HG02588 (cell line): ENCODE data around the gene MAPK8IP2.
"Not testable (repeated sequence)": the region's sequence is repeated elsewhere in the genome, so short reads cannot be mapped to it uniquely, and the experiment has no call there.

ENCODE experiments used
- ATAC-seq: cut with Tn5 transposase; IDR thresholded peaks from one replicate; pipeline ENCODE4 v1.9.1; 2021; ENCODE audit warnings: mild to moderate bottlenecking, moderate library complexity; ENCODE audit not compliant: unreplicated experiment

The MAPK8IP2 gene

DNA sequence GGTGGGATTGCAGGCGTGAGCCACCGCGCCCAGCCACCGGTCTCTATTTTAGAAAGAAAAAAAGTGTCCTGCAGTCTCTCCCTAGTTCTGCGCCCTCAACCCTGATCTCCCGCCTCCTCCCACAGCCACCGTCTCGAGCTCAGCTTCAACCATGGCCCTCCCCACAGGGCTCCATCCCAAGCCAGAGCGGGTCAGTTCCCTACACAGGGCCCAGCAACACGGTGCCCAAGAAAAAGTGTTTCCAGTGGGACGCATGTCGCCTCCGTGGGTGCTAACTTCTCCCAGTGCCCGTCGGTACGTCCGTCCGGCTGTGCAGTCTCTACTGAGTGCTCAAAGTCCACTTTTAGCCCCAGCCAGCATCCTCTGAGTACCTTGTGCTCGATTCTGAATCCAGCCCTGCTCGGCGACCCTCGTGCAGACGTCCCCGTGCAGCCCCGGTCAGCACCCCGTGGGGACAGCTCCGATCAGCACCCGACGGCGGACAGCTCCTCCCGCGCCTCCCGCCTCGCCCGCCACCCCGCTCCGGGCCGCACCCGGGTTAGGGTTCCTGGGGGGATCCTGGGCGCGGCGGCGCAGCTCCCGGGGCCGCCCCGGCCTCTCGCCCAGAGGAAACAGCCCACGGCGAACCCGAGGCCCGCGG lies 657 bp upstream of the MAPK8IP2 start:
- ATAC-seq, result no peak

- ATAC-seq, result no peak
Measured at GRCh38 chr22:50600967-50601668, 525 bp downstream of the MAPK8IP2 start.

DNA sequence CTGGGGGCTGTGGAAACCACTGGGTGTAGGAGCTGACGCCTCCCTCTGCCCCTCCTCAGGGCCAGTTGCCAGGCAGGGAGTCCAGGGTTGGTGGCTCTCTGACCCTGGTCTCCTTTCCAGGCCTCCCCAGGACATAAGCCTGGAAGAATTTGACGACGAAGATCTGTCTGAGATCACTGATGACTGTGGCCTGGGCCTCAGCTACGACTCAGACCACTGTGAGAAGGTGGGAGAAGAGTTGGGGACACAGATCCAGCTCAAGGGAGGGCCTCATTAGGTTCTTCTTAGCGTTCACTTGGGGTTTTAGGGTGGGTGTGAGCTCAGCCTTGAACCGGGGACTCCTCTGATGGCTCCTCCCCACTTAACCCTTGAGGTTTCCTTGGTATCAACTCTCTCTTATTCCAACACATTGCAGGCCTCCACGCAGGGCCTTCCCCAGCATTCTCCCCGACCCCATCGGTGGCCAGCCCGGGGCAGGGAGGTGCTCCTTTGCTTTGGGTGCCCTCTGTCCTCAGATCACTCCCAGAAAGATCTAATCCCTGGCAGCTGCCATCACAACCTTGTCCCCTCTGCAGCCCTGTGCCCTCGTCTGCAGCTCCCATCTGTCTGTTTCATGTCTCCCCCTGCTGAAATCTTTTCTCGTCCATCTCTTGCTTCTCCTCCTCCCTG lies 1.2 kb downstream of the MAPK8IP2 start:
- ATAC-seq, result no peak

GRCh38 chr22:50602338-50602700 lies 1.7 kb downstream of the MAPK8IP2 start:
- no peak for ATAC-seq

DNA sequence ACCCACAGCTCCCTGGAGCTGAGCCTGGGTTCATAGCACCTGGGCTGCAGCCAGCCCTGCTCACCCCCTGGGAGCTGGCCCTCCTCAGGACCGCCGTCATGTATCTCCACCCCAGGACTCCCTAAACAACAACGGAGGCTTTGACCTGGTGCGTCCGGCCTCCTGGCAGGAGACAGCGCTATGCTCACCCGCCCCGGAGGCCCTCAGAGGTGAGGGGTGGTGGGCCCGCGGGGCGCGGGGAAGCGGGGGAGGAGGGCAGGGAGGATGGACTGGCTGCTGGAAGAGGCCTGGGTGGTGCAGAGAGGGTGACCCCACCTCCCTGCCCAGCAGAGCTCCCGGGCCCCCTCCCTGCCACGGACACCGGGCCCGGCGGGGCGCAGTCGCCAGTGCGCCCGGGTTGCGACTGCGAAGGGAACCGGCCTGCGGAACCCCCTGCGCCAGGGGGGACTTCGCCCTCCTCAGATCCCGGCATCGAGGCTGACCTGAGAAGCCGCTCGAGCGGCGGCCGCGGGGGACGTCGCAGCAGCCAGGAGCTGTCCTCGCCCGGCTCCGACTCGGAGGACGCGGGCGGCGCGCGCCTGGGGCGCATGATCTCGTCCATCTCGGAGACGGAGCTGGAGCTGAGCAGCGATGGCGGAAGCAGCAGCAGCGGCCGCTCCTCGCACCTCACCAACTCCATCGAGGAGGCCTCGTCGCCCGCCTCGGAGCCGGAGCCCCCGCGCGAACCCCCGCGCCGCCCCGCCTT lies 3.1 kb downstream of the MAPK8IP2 start:
- no peak for ATAC-seq

DNA sequence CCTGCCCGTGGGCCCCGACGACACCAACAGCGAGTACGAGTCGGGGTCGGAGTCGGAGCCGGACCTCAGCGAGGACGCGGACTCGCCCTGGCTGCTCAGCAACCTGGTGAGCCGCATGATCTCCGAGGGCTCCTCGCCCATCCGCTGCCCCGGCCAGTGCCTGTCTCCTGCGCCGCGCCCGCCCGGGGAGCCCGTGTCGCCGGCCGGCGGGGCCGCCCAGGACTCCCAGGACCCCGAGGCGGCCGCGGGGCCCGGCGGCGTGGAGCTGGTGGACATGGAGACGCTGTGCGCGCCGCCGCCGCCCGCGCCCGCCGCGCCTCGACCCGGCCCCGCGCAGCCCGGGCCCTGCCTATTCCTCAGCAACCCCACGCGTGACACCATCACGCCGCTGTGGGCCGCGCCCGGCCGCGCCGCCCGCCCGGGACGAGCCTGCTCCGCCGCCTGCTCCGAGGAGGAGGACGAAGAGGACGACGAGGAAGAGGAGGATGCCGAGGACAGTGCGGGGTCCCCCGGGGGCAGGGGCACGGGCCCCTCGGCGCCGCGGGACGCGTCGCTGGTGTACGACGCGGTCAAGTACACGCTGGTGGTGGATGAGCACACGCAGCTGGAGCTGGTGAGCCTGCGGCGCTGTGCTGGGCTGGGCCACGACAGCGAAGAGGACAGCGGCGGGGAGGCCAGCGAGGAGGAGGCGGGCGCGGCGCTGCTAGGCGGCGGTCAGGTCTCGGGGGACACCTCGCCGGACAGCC lies 3.8 kb downstream of the MAPK8IP2 start:
- ATAC-seq, result no peak

DNA sequence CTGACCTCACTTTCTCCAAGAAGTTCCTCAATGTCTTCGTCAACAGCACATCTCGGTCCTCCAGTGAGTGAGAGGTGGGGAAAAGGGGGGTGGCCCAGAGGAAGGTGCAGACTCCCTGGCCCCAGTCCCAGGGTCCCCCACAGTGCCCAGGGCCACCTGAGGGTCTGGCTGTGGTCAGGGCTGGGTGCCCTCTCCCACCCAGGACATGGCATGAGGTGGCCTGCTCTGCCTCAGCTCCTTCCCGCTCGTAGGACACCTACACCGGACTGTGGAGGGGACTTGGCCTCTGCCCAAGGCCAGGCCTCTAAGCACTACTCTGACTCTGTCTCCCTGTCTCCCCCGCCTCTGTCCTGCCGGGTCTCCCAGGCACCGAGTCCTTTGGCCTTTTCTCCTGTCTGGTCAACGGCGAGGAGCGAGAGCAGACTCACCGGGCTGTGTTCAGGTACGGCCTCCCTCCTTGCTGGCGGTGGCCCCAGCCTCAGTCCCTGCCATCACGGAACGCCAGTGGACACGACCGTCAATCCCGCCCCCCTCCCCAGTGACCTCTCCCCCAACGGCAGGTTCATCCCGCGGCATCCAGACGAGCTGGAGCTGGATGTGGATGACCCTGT lies 4.5 kb downstream of the MAPK8IP2 start:
- ATAC-seq, result no peak

GRCh38 chr22:50605613-50606074 lies 5.1 kb downstream of the MAPK8IP2 start:
- no peak for ATAC-seq

GRCh38 chr22:50606165-50606945 lies 5.8 kb downstream of the MAPK8IP2 start:
- no peak for ATAC-seq

DNA sequence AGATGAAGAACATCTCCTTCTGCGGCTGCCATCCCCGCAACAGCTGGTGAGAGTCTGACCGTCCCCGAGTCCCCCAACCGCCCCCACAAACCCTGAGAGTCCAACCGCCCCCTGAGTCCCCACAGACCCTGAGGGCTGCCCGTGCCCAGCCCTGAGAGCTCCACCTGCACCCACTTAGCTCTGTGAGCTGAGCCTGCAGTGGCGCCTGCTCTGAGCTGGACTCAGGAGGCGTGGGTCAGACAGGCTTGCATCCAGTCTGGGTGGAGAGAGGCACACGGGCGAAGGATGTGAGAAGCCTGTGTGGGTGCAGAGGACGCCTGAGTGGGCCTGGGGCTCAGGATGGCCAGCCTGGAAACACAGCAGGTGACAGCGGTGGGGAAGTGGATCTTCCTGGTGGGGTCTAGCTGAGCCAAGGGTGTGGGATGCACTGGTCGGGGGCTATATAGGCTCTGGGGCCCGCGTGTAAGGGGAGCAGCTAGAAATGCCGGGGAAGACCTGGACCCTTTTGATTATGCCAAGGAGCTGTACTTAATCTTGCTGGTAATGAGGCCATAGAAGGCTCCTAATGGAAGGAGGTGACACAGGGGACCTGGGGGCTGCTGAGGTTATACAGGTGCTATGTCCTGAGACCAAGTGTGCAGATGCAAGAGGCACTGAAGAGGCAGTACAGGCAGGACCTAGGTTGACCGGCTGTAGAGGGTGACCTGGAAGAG lies 6.5 kb downstream of the MAPK8IP2 start:
- ATAC-seq, result no peak

DNA sequence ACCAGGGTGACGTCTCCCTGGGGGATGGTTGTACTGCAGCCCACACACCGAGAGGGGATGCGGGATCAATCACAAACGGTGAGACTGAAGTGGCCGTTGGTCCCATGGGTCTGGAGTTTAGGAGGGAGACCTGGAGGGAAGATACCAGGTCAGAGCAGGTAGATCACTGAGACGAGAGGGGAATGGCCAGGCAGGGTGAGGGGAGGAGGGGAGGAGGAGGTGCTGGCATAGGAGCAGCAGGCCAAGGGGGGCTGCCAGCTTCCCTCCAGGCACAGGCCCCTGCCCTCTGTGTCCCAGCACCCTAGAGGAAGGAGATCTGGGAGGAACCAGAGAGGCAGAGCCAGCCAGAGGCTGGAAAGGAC lies 7.0 kb downstream of the MAPK8IP2 start:
- ATAC-seq, result no peak

- ATAC-seq, result not testable (repeated sequence)
Measured at GRCh38 chr22:50608058-50608840, 7.7 kb downstream of the MAPK8IP2 start.

- ATAC-seq, result no peak
Measured at GRCh38 chr22:50608996-50609395, 8.4 kb downstream of the MAPK8IP2 start.

DNA sequence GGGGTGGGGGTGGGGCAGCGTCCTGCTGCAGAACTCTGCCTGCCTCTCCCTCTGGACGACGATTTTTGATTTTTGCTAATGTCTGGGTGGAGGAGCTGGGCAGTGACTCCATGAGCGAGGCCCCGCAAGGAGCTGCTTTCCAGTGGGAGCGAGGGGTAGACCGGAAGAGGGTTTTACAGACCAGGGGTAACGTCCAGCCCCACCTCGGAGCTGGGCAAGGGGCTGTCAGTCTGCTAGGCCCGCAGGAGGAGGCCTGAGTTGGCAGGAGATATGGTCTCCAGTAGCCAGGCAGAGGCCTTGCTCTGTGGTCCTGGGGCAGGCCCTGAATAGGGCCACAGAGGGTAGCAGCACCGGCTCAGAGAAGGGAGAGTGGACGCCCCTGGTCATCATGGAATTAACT lies 9.0 kb downstream of the MAPK8IP2 start:
- no peak for ATAC-seq

DNA sequence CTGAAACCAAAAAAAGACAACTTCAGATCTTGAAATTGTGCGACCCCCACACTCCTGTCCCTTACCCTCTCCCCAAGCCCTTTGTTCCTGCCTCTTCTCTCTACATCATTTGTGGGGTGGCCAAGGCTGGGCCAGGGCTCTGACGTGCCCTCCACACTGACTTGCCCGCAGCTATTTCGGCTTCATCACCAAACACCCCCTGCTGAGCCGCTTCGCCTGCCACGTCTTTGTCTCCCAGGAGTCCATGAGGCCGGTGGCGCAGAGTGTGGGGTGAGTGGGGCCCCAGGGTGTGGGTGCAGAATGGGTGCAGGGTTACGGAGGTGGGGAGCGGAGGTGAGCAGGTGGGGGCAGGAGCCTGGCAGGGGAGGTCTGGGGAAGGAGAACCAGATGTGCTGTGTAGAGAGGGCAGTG lies 9.5 kb downstream of the MAPK8IP2 start:
- ATAC-seq, result no peak

DNA sequence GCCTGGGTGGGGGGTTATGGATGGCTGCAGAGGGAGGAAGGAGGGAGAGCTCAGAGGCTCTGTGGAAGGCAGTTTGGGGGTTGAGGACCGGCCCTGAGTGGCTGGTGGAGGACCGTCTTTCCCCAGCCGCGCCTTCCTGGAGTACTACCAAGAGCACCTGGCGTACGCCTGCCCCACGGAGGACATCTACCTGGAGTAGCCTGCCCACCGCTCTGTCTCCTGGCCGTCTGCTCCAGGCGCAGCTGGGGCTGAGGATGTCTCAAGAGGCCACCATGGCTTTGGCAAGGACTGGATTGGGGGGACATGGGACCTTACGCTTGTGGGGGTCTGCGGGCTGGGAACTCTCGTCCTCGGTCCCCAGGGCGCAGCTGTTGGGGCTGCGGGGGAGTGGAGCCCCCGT lies 10.0 kb downstream of the MAPK8IP2 start:
- no peak for ATAC-seq

DNA sequence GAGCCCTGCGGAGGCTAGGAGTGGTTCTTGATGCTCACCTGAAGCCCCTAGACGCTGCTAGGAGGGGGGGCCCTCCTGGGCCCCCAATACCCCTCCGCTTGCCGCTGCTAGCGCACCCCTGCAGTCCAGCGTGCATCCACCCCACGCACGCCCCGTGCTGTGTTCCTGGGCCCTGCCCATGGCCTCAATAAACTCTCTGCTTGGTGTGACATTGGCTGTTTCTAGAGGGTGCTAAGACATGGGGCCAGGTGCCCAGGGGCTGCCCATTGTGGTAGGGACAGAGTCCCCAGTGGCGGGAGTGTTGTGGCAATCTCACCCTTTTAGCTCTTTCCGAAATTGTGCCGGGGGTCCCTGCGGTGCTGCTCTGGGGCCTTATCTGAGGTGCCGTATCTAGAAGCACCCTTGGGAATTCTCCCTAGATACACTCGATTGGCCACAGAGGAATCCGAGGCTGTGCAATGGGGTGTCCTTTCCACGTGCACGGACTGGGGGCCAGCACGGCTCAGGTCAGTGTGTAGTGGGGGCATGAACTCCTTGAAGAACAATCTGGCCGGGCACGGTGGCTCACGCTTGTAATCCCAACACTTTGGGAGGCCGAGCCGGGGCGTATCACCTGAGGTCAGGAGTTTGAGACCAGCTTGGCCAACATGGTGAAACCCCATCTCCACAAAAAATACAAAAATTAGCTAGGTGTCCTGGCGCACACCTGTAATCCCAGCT lies 10.9 kb downstream of the MAPK8IP2 start:
- no peak for ATAC-seq

DNA sequence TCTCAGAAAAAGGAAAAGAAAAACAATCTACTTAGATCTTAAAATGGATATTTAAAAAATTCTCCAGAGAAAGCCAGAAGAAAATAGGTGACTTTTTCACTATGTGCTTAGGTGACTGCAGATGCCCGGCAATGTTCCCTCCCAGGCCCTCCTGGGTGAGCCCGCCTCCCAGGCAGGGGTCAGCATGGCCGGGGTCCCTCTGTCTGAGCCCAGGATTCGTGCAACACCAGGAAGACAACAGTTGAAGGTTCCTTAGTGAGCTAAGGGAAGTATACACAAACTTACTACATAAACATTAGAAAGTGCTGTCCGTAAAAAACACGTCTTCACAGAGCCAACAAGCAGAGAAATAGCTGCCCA lies 11.6 kb downstream of the MAPK8IP2 start:
- no peak for ATAC-seq
